CD4-positive, alpha-beta memory T cell (primary cell): ENCODE data around the gene CRIP2. TPM values are rescaled to one million over a fixed set of nuclear protein-coding genes. Genes with fewer than 3 reads are reported as not detected.

ENCODE experiments used
- CTCF ChIA-PET: fragments of 350-600 bp; sonication (Branson Sonifier 250); formaldehyde crosslinking; loops from one replicate; lab custom pipeline; 2021; ENCODE audit warnings: inconsistent platforms; ENCODE audit not compliant: partially characterized antibody; lab: Charles Lee
- POLR2A ChIA-PET: fragments of 350-600 bp; sonication (Branson Sonifier 250); formaldehyde crosslinking; loops from one replicate; lab custom pipeline; 2021; ENCODE audit not compliant: partially characterized antibody; lab: Charles Lee
- DNase-seq, 5 donors: peaks; one replicate each; pipeline versions ENCODE4 v3.0.0 to v3.0.0-alpha.2; 2020 to 2022; ENCODE audit warnings: mixed read lengths in 1 of 5
- H3K27ac ChIP-seq: one replicate; pipeline ENCODE4 v1.7.0; 2013; ENCODE audit warnings: low read depth, low read length
- H3K27me3 ChIP-seq: 2 replicates; pipeline ENCODE4 v1.7.0; 2013; ENCODE audit warnings: mild to moderate bottlenecking, low read length, moderate library complexity; ENCODE audit not compliant: insufficient read depth
- H3K36me3 ChIP-seq: 2 replicates; pipeline ENCODE4 v1.7.0; 2013; ENCODE audit warnings: mild to moderate bottlenecking, low read length, moderate library complexity; ENCODE audit not compliant: insufficient read depth
- H3K4me1 ChIP-seq: 2 replicates; pipeline ENCODE4 v1.7.0; 2013; ENCODE audit warnings: mild to moderate bottlenecking, low read length, moderate library complexity; ENCODE audit not compliant: insufficient read depth
- H3K4me3 ChIP-seq, 2 donors: one replicate each; pipeline ENCODE4 v1.7.0; 2013; ENCODE audit warnings: low read length in 2 of 2, mild to moderate bottlenecking in 1 of 2
- H3K9me3 ChIP-seq, 2 donors: one replicate each; pipeline ENCODE4 v1.7.0; 2013; ENCODE audit warnings: low read length in 2 of 2, control low read depth in 1 of 2; ENCODE audit not compliant: control insufficient read depth in 1 of 2
- H3K27ac Mint-ChIP-seq, 7 donors: one replicate each; pipeline ENCODE4 v1.8.0; 2020 to 2021; ENCODE audit warnings: mixed read lengths in 7 of 7, mild to moderate bottlenecking in 6 of 7, inconsistent platforms in 3 of 7, moderate library complexity in 3 of 7
- H3K27me3 Mint-ChIP-seq, 2 donors: one replicate each; pipeline ENCODE4 v1.8.0; 2020 to 2021; ENCODE audit warnings: mixed read lengths in 2 of 2
- H3K36me3 Mint-ChIP-seq, 2 donors: one replicate each; pipeline ENCODE4 v1.8.0; 2020 to 2021; ENCODE audit warnings: mixed read lengths in 2 of 2, inconsistent platforms in 1 of 2, mild to moderate bottlenecking in 1 of 2
- H3K4me1 Mint-ChIP-seq, 4 donors: one replicate each; pipeline ENCODE4 v1.8.0; 2020 to 2021; ENCODE audit warnings: mixed read lengths in 4 of 4, mild to moderate bottlenecking in 1 of 4
- H3K4me3 Mint-ChIP-seq, 8 donors: one replicate each; pipeline ENCODE4 v1.8.0; 2020 to 2021; ENCODE audit warnings: mixed read lengths in 8 of 8, mild to moderate bottlenecking in 7 of 8, moderate library complexity in 6 of 8, inconsistent platforms in 3 of 8
- H3K9me3 Mint-ChIP-seq, 8 donors: one replicate each; pipeline ENCODE4 v1.8.0; 2020 to 2021; ENCODE audit warnings: mixed read lengths in 8 of 8, mild to moderate bottlenecking in 5 of 8, inconsistent platforms in 3 of 8, moderate library complexity in 1 of 8
- intact Hi-C: fragments of 100-400 bp; cut with micrococcal nuclease; formaldehyde crosslinking; loops from one replicate; pipeline ENCODE4 v1.15.1; 2023
- polyA plus RNA-seq, 2 donors: library from polyadenylated mRNA; unstranded; fragments of 300-500 nt; fragmentation: Illumina TruSeq; gene quantifications; one replicate each; pipeline ENCODE4 v1.2.3, GENCODE V29; 2021
- total RNA-seq, 2 experiments: library from RNA; stranded (reverse); gene quantifications; one replicate each; pipeline ENCODE4 v1.2.3, GENCODE V29; 2021

Gene CRIP2
- total and polyA plus RNA-seq, 4 experiments from 2014 or later = 12.1 to 256 (median 48.8) TPM

DNA sequence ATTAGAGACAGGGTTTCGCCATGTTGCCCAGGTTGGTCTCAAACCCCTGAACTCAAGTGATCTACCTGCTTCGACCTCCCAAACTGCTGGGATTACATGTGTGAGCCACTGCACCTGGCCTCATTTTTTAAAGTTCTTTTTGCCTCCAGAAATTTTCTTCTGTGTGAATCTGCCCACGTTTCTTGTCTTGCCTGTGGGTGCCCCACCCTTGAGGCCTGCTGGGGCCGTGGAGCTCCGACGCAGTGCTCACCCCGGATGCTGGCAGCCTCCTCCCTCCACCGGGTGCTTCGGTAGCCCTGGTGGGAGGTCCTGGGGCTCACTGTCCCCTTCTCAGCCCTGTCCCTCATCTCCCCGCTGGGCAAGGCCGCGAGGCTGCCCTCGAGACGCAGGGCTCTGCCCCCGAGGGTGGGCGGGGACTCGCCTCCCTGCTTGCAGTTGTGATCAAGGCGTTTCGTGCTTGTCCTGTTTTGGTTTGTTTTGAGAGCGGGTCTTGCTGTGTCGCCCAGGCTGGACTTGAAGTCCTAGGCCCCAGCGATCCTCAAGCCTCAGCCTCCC is 19.5 kb upstream of the CRIP2 start:
- ChIA-PET POLR2A (no interaction called here), CTCF (no interaction called here)
- intact Hi-C loops = no loop called here
- H3K27ac Mint-ChIP-seq = peak overlapping the region in 1 of 7 donors; percentile 30
- H3K36me3 Mint-ChIP-seq = peaks cover 4 to 21% of the 10 kb centered on the region in 2 donors
- no peaks in the 10 kb centered on the region for H3K4me1 Mint-ChIP-seq
- H3K9me3 Mint-ChIP-seq = no peaks in the 10 kb centered on the region
- H3K4me1 ChIP-seq = no peaks in the 10 kb centered on the region
- no peaks in the 10 kb centered on the region for H3K27me3 ChIP-seq
- H3K36me3 ChIP-seq = peaks cover 17% of the 10 kb centered on the region
- H3K4me3 Mint-ChIP-seq = no peak overlapping the region
- no peak overlapping the region for H3K27ac ChIP-seq
- H3K27me3 Mint-ChIP-seq = no peaks in the 10 kb centered on the region
- peak in 1 of 5 donors; percentile 7 for DNase-seq
- H3K4me3 ChIP-seq = no peak overlapping the region
- H3K9me3 ChIP-seq = no peaks in the 10 kb centered on the region

DNA sequence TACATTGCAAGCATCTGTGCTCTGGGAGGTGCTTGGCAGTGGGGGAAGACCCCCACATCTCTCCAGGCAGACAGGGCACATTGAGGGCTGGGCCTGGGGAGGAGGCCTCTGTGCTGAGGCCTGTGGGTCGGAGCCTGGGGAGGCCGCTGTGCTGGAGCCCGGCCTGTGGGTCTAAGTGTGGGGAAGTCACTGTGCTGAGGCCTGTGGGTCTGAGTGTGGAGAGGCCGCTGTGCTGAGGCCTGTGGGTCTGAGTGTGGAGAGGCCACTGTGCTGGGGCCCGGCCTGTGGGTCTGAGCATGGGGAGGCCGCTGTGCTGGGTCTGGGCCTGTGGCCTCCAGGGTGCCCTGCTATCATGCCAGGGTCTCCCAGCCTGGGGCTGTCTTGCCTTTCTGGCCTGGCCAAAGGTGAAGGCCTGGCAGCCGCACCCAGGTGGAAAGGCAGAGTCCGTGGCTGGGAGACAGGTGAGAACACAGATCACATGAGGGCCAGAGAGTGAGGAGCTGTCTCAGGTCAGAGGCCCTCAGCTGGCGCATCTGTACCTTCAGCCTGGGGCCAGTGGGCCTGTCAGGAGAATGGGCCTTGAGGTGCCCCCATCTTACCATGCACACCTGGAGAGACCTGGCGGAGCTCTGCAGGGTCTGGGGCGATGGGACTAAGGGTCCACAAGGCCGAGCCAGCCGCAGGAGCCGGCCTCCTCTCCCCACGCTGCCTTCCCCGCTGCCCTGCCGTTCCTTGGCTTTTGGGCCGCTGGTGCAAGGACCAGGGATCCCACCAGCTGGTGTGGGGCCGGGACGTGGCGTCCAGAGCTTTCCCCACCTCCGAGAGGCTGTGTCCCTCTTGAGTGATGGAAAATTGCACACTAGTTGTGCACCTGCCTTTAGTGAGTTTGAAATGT is 18.6 kb upstream of the CRIP2 start:
- Mint-ChIP-seq H3K9me3 (no peaks in the 10 kb centered on the region), H3K27ac (peak overlapping the region in 1 of 7 donors; percentile 30), H3K36me3 (peaks cover 4 to 24% of the 10 kb centered on the region in 2 donors), H3K27me3 (no peaks in the 10 kb centered on the region), H3K4me1 (no peaks in the 10 kb centered on the region), H3K4me3 (no peak overlapping the region)
- DNase-seq = peak in 1 of 5 donors; percentile 28
- ChIA-PET POLR2A (interaction anchor here (0.9 kb wide), 1 partner anchor 25 kb away, joined by 3 read pairs; no protein-coding TSS in a partner anchor), CTCF (interaction anchor here (1.1 to 1.2 kb wide), 2 partner anchors 9 to 34 kb away, joined by 3 read pairs; no protein-coding TSS in a partner anchor)
- H3K9me3 ChIP-seq = no peaks in the 10 kb centered on the region
- H3K27me3 ChIP-seq = no peaks in the 10 kb centered on the region
- intact Hi-C loops = no loop called here
- peaks cover 12% of the 10 kb centered on the region for H3K36me3 ChIP-seq
- H3K27ac ChIP-seq = no peak overlapping the region
- H3K4me3 ChIP-seq = no peak overlapping the region
- H3K4me1 ChIP-seq = no peaks in the 10 kb centered on the region

DNA sequence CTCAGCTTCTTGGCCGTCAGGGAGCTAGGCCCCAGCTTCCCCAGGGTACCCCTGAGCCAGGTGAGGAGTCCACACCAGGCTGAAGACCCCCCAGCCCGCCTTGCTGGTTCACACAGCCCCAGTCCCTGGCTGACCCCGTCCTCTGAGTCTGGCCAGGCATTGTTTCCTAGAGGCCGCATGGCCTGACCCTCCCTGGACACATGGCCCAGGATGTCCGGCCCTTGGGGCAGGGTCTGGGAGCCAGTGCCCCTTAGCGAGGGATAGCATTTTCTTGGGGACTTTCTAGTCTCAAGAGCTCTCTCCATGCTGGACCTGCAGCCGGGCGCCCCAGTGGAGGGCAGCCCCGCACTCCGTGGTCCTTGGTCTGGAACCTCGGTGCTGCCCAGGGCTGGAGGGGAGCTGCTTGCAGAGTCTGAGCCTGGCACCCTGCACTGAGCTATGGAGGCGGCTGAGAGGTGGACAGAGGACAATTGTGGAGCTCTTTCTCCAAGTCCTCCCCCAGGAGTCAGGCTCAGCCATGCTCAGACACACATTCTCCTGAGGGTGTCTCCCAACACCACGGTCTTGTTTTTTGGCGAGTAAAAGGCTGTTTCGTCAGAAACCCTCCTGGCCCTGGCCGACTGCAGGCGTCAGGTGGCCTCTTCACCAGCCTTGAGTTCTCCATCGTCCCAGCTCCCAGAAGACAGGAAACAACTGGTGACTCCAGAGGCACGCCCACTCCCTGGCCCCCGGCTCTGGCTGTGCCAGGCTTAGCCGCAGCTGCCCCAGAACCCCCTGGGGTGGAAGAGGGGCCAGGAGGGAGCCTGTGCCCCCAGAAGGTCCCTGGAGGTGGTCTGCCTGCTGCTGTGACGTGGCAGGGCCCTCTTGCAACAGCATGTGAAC is 17.6 kb upstream of the CRIP2 start:
- no peaks in the 10 kb centered on the region for H3K4me1 ChIP-seq
- no peak overlapping the region for H3K27ac ChIP-seq
- no peaks in the 10 kb centered on the region for H3K27me3 ChIP-seq
- H3K27me3 Mint-ChIP-seq = no peaks in the 10 kb centered on the region
- DNase-seq = peak in 1 of 5 donors; percentile 19
- H3K9me3 ChIP-seq = no peaks in the 10 kb centered on the region
- H3K27ac Mint-ChIP-seq = no peak overlapping the region
- POLR2A ChIA-PET = interaction anchor here (0.9 to 1.6 kb wide), 3 partner anchors 17 to 34 kb away, joined by 3 to 4 read pairs (median 4); partner anchors contain the start of gene TEDC1
- no peaks in the 10 kb centered on the region for H3K4me1 Mint-ChIP-seq
- H3K4me3 ChIP-seq = no peak overlapping the region
- H3K36me3 Mint-ChIP-seq = peaks cover 4 to 30% of the 10 kb centered on the region in 2 donors
- CTCF ChIA-PET = interaction anchor here (0.7 to 1.2 kb wide), 4 partner anchors 10 to 33 kb away, joined by 3 read pairs; no protein-coding TSS in a partner anchor
- intact Hi-C loops = no loop called here
- H3K9me3 Mint-ChIP-seq = peaks cover 0 to 2% (median 0%) of the 10 kb centered on the region in 8 donors
- H3K36me3 ChIP-seq = peaks cover 13% of the 10 kb centered on the region
- no peak overlapping the region for H3K4me3 Mint-ChIP-seq

DNA sequence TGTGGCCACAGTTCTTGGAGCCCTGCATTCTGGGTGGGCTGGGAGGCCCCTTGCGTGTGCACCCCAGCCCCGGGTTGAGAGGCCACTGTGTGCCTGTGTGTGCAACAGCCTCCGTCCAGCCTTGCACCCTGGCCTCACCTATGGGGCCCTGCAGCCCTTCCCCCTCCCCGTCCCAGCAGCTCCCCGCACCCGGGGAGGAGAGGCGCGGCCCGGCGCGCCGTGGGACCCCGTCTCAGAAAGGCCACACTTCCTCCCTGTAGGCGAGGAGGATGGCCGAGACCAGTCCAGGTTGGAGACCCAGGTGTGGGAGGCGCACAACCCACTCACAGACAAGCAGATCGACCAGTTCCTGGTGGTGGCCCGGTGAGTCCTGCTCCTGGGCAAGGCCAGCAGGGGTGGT is 16.6 kb upstream of the CRIP2 start:
- Histone ChIP-seq H3K27me3 (no peaks in the 10 kb centered on the region), H3K27ac (no peak overlapping the region), H3K4me1 (no peaks in the 10 kb centered on the region), H3K9me3 (no peaks in the 10 kb centered on the region), H3K36me3 (peaks cover 13% of the 10 kb centered on the region), H3K4me3 (no peak overlapping the region)
- Mint-ChIP-seq H3K27me3 (no peaks in the 10 kb centered on the region), H3K27ac (no peak overlapping the region), H3K36me3 (peaks cover 0 to 27% of the 10 kb centered on the region in 2 donors), H3K4me1 (no peaks in the 10 kb centered on the region), H3K9me3 (peaks cover 0 to 2% (median 0%) of the 10 kb centered on the region in 8 donors), H3K4me3 (no peak overlapping the region)
- DNase-seq = no peak
- ChIA-PET CTCF (interaction anchor here (0.9 kb wide), 1 partner anchor 32 kb away, joined by 3 read pairs; no protein-coding TSS in a partner anchor), POLR2A (interaction anchor here (1.6 kb wide), 1 partner anchor 33 kb away, joined by 4 read pairs; the partner anchor contains the start of gene TEDC1)
- intact Hi-C loops = no loop called here

DNA sequence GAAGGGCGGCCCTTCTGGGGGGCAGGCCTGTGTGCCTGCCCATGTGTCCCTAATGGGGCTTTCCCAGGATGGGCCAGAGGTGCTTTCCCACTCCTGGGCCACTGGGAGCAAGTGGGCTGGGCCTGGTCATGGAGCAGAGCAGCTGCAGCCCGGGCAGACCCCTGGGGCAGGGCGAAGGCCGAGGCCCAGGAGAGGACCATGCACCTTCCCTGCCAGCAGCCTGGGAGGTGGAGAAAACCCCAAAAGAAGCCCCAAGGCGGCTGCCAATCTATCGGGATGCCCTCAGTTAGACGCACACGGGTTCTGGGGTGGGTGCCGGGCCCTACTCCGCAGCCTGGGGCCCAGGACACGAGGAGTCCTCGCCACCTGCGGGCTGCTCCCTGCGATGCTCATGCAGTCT is 16.1 kb upstream of the CRIP2 start:
- H3K4me3 Mint-ChIP-seq = no peak overlapping the region
- no peaks in the 10 kb centered on the region for H3K27me3 ChIP-seq
- H3K4me1 Mint-ChIP-seq = no peaks in the 10 kb centered on the region
- no peaks in the 10 kb centered on the region for H3K4me1 ChIP-seq
- no peak overlapping the region for H3K27ac ChIP-seq
- no peak overlapping the region for H3K4me3 ChIP-seq
- peaks cover 0 to 26% of the 10 kb centered on the region in 2 donors for H3K36me3 Mint-ChIP-seq
- peaks cover 0 to 2% (median 0%) of the 10 kb centered on the region in 8 donors for H3K9me3 Mint-ChIP-seq
- ChIA-PET CTCF (no interaction called here), POLR2A (no interaction called here)
- no peak overlapping the region for H3K27ac Mint-ChIP-seq
- H3K9me3 ChIP-seq = no peaks in the 10 kb centered on the region
- H3K27me3 Mint-ChIP-seq = no peaks in the 10 kb centered on the region
- DNase-seq = no peak
- intact Hi-C loops = no loop called here
- H3K36me3 ChIP-seq = peaks cover 13% of the 10 kb centered on the region

DNA sequence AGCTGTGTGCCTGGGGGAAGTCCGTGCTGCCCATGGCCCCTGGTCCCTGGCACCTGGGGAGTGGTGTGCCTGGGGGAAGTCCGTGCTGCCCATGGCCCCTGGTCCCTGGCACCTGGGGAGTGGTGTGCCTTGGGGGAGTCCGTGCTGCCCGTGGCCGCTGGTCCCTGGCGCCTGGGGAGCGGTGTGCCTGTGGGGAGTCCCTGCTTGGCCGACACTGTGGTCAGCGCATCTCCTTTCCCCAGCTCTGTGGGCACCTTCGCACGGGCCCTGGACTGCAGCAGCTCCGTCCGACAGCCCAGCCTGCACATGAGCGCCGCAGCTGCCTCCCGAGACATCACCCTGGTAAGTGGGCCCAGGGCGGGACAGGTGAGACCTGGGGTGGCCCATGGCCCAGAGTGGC is 14.5 kb upstream of the CRIP2 start:
- H3K9me3 Mint-ChIP-seq = peaks cover 0 to 2% (median 0%) of the 10 kb centered on the region in 8 donors
- H3K27ac Mint-ChIP-seq = no peak overlapping the region
- Histone ChIP-seq H3K9me3 (no peaks in the 10 kb centered on the region), H3K27ac (no peak overlapping the region), H3K27me3 (no peaks in the 10 kb centered on the region), H3K4me1 (no peaks in the 10 kb centered on the region), H3K4me3 (no peak overlapping the region), H3K36me3 (peaks cover 9% of the 10 kb centered on the region)
- CTCF ChIA-PET = no interaction called here
- no peaks in the 10 kb centered on the region for H3K4me1 Mint-ChIP-seq
- intact Hi-C loops = no loop called here
- no peak for DNase-seq
- H3K27me3 Mint-ChIP-seq = no peaks in the 10 kb centered on the region
- POLR2A ChIA-PET = no interaction called here
- H3K4me3 Mint-ChIP-seq = no peak overlapping the region
- H3K36me3 Mint-ChIP-seq = peaks cover 0 to 24% of the 10 kb centered on the region in 2 donors
